ENCODE results near the gene LMLN. TPM values are rescaled to one million over a fixed set of nuclear protein-coding genes. Genes with fewer than 3 reads are reported as not detected.

The LMLN gene
- polyA plus RNA-seq, 3 donors: 0.41 to 1.3 (median 1.00) TPM

DNA sequence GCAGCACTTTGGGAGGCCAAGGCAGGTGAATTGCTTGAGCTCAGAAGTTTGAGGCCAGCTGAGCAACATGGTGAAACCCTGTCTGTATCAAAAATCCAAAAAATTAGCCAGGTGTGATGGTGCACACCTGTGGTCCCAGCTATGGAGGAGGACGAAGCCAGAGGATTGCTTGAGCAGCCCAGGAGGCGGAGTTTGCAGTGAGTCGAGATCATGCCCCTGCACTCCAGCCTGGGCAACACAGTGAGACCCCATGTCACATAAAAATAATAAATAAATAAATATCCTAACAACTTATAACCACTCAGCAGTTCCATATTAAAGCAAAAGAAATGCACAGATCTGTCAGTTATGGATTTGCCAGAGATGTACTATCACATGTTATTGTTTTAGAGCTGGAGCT, 62.6 kb downstream of the LMLN start:
- Histone ChIP-seq H2AFZ (ENCODE audit: insufficient read depth, low read depth, low read length, poor library complexity, severe bottlenecking) (no peak overlapping the region), H3K36me3 (replicated peaks in 1 of 2; ENCODE audit: control insufficient read depth in 1 of 2, insufficient read depth in 2 of 2, low read length in 2 of 2) (no peaks in the 10 kb centered on the region), H3K4me1 (ENCODE audit: control insufficient read depth in 1 of 2, insufficient read depth in 2 of 2, low read length in 2 of 2) (no peaks in the 10 kb centered on the region), H3K27ac (ENCODE audit: low read depth in 1 of 2, low read length in 2 of 2) (no peak overlapping the region), H3K79me2 (ENCODE audit: insufficient read depth, low read length) (no peaks in the 10 kb centered on the region), H3K4me3 (replicated peaks in 1 of 3; ENCODE audit: low read depth in 2 of 3, low read length in 3 of 3) (no peak overlapping the region), H3K27me3 (ENCODE audit: control insufficient read depth in 2 of 2, insufficient read depth in 2 of 2, low read length in 2 of 2) (no peaks in the 10 kb centered on the region), H3K9me3 (replicated peaks in 1 of 2; ENCODE audit: control insufficient read depth in 1 of 2, insufficient read depth in 1 of 2, low read length in 2 of 2) (no peaks in the 10 kb centered on the region), H3K4me2 (replicated peaks; ENCODE audit: extremely low read depth, low read length, poor library complexity, severe bottlenecking) (no peak overlapping the region), H4K20me1 (ENCODE audit: insufficient read depth, low read length) (no peaks in the 10 kb centered on the region), H3K9ac (ENCODE audit: insufficient read depth, low read length, poor library complexity, severe bottlenecking) (no peak overlapping the region)
- H3K36me3 Mint-ChIP-seq: no peaks in the 10 kb centered on the region
- no CpG with 5 or more reads among the region's 3 CpGs for WGBS (ENCODE audit: insufficient coverage)
- TF ChIP-seq, protein P1, sequence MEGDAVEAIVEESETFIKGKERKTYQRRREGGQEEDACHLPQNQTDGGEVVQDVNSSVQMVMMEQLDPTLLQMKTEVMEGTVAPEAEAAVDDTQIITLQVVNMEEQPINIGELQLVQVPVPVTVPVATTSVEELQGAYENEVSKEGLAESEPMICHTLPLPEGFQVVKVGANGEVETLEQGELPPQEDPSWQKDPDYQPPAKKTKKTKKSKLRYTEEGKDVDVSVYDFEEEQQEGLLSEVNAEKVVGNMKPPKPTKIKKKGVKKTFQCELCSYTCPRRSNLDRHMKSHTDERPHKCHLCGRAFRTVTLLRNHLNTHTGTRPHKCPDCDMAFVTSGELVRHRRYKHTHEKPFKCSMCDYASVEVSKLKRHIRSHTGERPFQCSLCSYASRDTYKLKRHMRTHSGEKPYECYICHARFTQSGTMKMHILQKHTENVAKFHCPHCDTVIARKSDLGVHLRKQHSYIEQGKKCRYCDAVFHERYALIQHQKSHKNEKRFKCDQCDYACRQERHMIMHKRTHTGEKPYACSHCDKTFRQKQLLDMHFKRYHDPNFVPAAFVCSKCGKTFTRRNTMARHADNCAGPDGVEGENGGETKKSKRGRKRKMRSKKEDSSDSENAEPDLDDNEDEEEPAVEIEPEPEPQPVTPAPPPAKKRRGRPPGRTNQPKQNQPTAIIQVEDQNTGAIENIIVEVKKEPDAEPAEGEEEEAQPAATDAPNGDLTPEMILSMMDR (IDR thresholded peaks at IDR 0.05): no peak
- H3K4me3 Mint-ChIP-seq: no peak overlapping the region
- peaks cover 0 to 1% (median 0%) of the 10 kb centered on the region in 3 donors for H3K27me3 Mint-ChIP-seq (ENCODE audit: low read depth in 3 of 3)
- intact Hi-C loops (cut with micrococcal nuclease): no loop called here
- H3K4me1 Mint-ChIP-seq: no peaks in the 10 kb centered on the region
- DNase-seq: no peak
- no peaks in the 10 kb centered on the region for H3K9me3 Mint-ChIP-seq
- H3K27ac Mint-ChIP-seq: no peak overlapping the region

DNA sequence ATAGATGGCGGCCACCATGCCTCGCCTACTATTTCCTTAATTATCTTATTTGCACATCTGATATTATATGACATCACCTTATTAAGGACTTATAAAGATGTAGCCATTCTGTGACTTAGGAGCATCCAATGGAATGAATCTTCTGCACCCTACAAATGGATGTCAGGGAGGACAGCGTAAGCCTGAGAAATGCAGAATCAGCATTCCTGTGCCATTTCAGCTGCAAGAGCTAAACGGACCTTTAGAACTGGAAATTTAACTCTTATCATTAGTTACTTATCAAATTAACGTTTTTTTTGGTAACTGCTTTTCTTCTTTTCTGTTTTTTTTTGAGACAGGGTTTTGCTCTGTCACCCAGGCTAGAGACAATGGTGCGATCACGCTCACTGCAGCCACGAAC, 65.6 kb downstream of the LMLN start:
- DNase-seq: no peak
- Histone ChIP-seq H3K4me2 (replicated peaks; ENCODE audit: extremely low read depth, low read length, poor library complexity, severe bottlenecking) (no peak overlapping the region), H3K27ac (ENCODE audit: low read depth in 1 of 2, low read length in 2 of 2) (no peak overlapping the region), H4K20me1 (ENCODE audit: insufficient read depth, low read length) (no peaks in the 10 kb centered on the region), H3K36me3 (replicated peaks in 1 of 2; ENCODE audit: control insufficient read depth in 1 of 2, insufficient read depth in 2 of 2, low read length in 2 of 2) (no peaks in the 10 kb centered on the region), H3K9ac (ENCODE audit: insufficient read depth, low read length, poor library complexity, severe bottlenecking) (no peak overlapping the region), H3K27me3 (ENCODE audit: control insufficient read depth in 2 of 2, insufficient read depth in 2 of 2, low read length in 2 of 2) (no peaks in the 10 kb centered on the region), H3K79me2 (ENCODE audit: insufficient read depth, low read length) (no peaks in the 10 kb centered on the region), H3K4me3 (replicated peaks in 1 of 3; ENCODE audit: low read depth in 2 of 3, low read length in 3 of 3) (no peak overlapping the region), H3K9me3 (replicated peaks in 1 of 2; ENCODE audit: control insufficient read depth in 1 of 2, insufficient read depth in 1 of 2, low read length in 2 of 2) (no peaks in the 10 kb centered on the region), H2AFZ (ENCODE audit: insufficient read depth, low read depth, low read length, poor library complexity, severe bottlenecking) (no peak overlapping the region), H3K4me1 (ENCODE audit: control insufficient read depth in 1 of 2, insufficient read depth in 2 of 2, low read length in 2 of 2) (peaks cover 10 to 14% of the 10 kb centered on the region in 2 donors)
- 86% methylated on average over 1 of the region's 8 CpGs for WGBS (ENCODE audit: insufficient coverage)
- Mint-ChIP-seq H3K27ac (no peak overlapping the region), H3K4me1 (peaks cover 14% of the 10 kb centered on the region), H3K9me3 (no peaks in the 10 kb centered on the region), H3K36me3 (no peaks in the 10 kb centered on the region), H3K4me3 (no peak overlapping the region), H3K27me3 (ENCODE audit: low read depth in 3 of 3) (peaks cover 0 to 1% (median 1%) of the 10 kb centered on the region in 3 donors)
- TF ChIP-seq, protein P1 (IDR thresholded peaks at IDR 0.05): no peak
- intact Hi-C loops (cut with micrococcal nuclease): no loop called here
